GM12878 (cell line): Measurements from ENCODE around the gene CRY1. TPM values are rescaled to one million over a fixed set of nuclear protein-coding genes. Genes with fewer than 3 reads are reported as not detected.

Source experiments
- ATAC-seq: fragments of 200-7000 bp; cut with Tn5 transposase; 3 replicates; pipeline ENCODE4 v1.9.1; 2020; ENCODE audit warnings: mild to moderate bottlenecking, moderate library complexity
- BruUV-seq: library from RNA; stranded (reverse); fragments of 400-500 nt; replicated peaks from 2 replicates; lab custom pipeline; 2021; lab: Mats Ljungman, UMichigan
- CTCF ChIA-PET: fragments of 300-600 bp; sonication (Branson Sonifier 250); formaldehyde crosslinking; extraction: SDS; loops from one replicate; lab custom pipeline; 2021; ENCODE audit warnings: inconsistent platforms; lab: Yijun Ruan, JAX
- POLR2A ChIA-PET: fragments of 350-600 bp; formaldehyde crosslinking; extraction: SDS; loops from one replicate; lab custom pipeline; 2021; ENCODE audit warnings: inconsistent platforms; lab: Charles Lee
- RAD21 ChIA-PET: fragments of 300-600 bp; sonication (Branson Sonifier 250); formaldehyde crosslinking; loops from one replicate; lab custom pipeline; 2023; ENCODE audit warnings: antibody characterized with exemption; ENCODE audit not compliant: unreplicated experiment; lab: Charles Lee
- SMC1A ChIA-PET: fragments of 300-600 bp; sonication (Branson Sonifier 250); formaldehyde crosslinking; loops from one replicate; lab custom pipeline; 2023; ENCODE audit not compliant: unreplicated experiment, uncharacterized antibody; lab: Charles Lee
- DNase-seq: peaks from one replicate; pipeline ENCODE4 v3.0.0-alpha.2; 2011; ENCODE audit warnings: low read depth, low spot score
- FAIRE-seq: peaks from 3 replicates; lab custom pipeline; 2011; peaks lifted over from hg19 to GRCh38; lab: Jason Lieb, UNC
- H2AFZ ChIP-seq: 2 replicates; pipeline ENCODE4 v1.6.0; 2011; ENCODE audit warnings: low read depth, low read length, control low read depth; ENCODE audit not compliant: control insufficient read depth
- H3K27ac ChIP-seq: 2 replicates; pipeline ENCODE4 v1.5.1; 2011; ENCODE audit warnings: control low read depth; ENCODE audit not compliant: control insufficient read depth, insufficient read depth
- H3K27me3 ChIP-seq, 2 experiments: replicated peaks in 1 of 2; 2 replicates each; pipeline versions ENCODE4 v1.6.0 to v1.6.1; 2011; ENCODE audit warnings: low read length in 1 of 2; ENCODE audit not compliant: control insufficient read depth in 2 of 2, insufficient read depth in 2 of 2
- H3K36me3 ChIP-seq, 2 experiments: 2 replicates each; pipeline ENCODE4 v1.5.1; 2011; ENCODE audit warnings: low read length in 1 of 2; ENCODE audit not compliant: control insufficient read depth in 2 of 2, insufficient read depth in 2 of 2
- H3K4me1 ChIP-seq: 2 replicates; pipeline ENCODE4 v1.6.1; 2011; ENCODE audit warnings: mild to moderate bottlenecking, low read length, moderate library complexity, mixed read lengths; ENCODE audit not compliant: control insufficient read depth, insufficient read depth
- H3K4me2 ChIP-seq: 2 replicates; pipeline ENCODE4 v1.6.0; 2011; ENCODE audit warnings: control low read depth; ENCODE audit not compliant: control insufficient read depth, insufficient read depth
- H3K4me3 ChIP-seq: fragments of 200-600 bp; sonication (generic); 2 replicates; pipeline ENCODE4 v1.5.1; 2016
- H3K79me2 ChIP-seq: 2 replicates; pipeline ENCODE4 v1.6.0; 2011; ENCODE audit warnings: low read length; ENCODE audit not compliant: control insufficient read depth, insufficient read depth
- H3K9ac ChIP-seq: 2 replicates; pipeline ENCODE4 v1.8.0; 2011; ENCODE audit warnings: low read length, control low read depth, mixed read lengths; ENCODE audit not compliant: control insufficient read depth, insufficient read depth
- H3K9me3 ChIP-seq: replicated peaks from 3 replicates; pipeline ENCODE4 v1.5.1; 2011; ENCODE audit warnings: mild to moderate bottlenecking, low read length; ENCODE audit not compliant: control insufficient read depth, insufficient read depth
- H4K20me1 ChIP-seq: 2 replicates; pipeline ENCODE4 v1.6.0; 2011; ENCODE audit not compliant: control insufficient read depth, insufficient read depth
- BCL3 ChIP-seq: IDR thresholded peaks from 2 replicates; pipeline ENCODE4 v1.6.1; 2011; ENCODE audit warnings: borderline replicate concordance, low read depth, mild to moderate bottlenecking, moderate library complexity, low read length; ENCODE audit not compliant: insufficient read depth, poor library complexity, severe bottlenecking
- DPF2 ChIP-seq: fragments of 450-650 bp; IDR thresholded peaks from 2 replicates; pipeline ENCODE4 v1.6.1; 2017; ENCODE audit warnings: mild to moderate bottlenecking
- RAD21 ChIP-seq: IDR thresholded peaks from 2 replicates; pipeline ENCODE4 v1.6.1; 2011; ENCODE audit warnings: mild to moderate bottlenecking, low read depth, low read length, moderate library complexity; ENCODE audit not compliant: insufficient read depth
- SMC3 ChIP-seq: IDR thresholded peaks from 2 replicates; pipeline ENCODE4 v1.6.1; 2011; ENCODE audit warnings: low read length, improper control_type of control experiment, borderline replicate concordance
- WGBS: methylation state at CpG from one replicate; pipeline ENCODE4 v1.1.6; 2016; ENCODE audit warnings: low lambda C conversion rate; ENCODE audit not compliant: insufficient replicate concordance, insufficient coverage; ENCODE audit errors: missing lambda C conversion rate; 5-methylcytosine and 5-hydroxymethylcytosine counted together
- in situ Hi-C: fragments of 300-500 bp; cut with MboI; formaldehyde crosslinking; loops from 9 replicates; pipeline ENCODE4 v1.14.3; 2018; ENCODE audit warnings: mixed read lengths
- intact Hi-C: fragments of 100-400 bp; cut with micrococcal nuclease; formaldehyde crosslinking; loops from one replicate; pipeline ENCODE4 v1.14.2; 2022; ENCODE audit not compliant: unreplicated experiment
- polyA plus RNA-seq, 11 experiments: library from polyadenylated mRNA; depleted of rRNA in 4 of 11; unstranded in 6 of 11; stranded (reverse) in 5 of 11; fragments of >200 nt; fragmentation: Nextera tagmentation in 4 of 11; fragmentation: Illumina TruSeq in 1 of 11; extraction: Ambion mirVana in 4 of 11; extraction: Trizol in 1 of 11; gene quantifications; 1 replicate in 1 of 11; 2 replicates in 10 of 11; pipeline versions ENCODE4 v1.2.1 to v1.2.3, GENCODE V29; 2011 to 2016; ENCODE audit warnings: inconsistent platforms in 2 of 11, missing spikeins in 2 of 11, low read depth in 1 of 11
- total RNA-seq, 4 experiments: library from RNA; depleted of rRNA in 3 of 4; stranded (reverse); fragments of >200 nt in 3 of 4; fragmentation: Illumina TruSeq in 1 of 4; extraction: Trizol in 1 of 4; gene quantifications; 2 replicates each; pipeline versions ENCODE4 v1.2.1 to v1.2.3, GENCODE V29; 2013 to 2021
- TF ChIP-seq, protein P1 (sequence below), 3 experiments: IDR thresholded peaks in 2 of 3; conservative IDR thresholded peaks in 1 of 3; 2 replicates each; pipeline ENCODE4 v1.5.1; 2011; ENCODE audit warnings: low read depth in 3 of 3, low read length in 3 of 3, mild to moderate bottlenecking in 3 of 3, control low read depth in 2 of 3, moderate library complexity in 2 of 3, inconsistent platforms in 1 of 3, mixed read lengths in 1 of 3; ENCODE audit not compliant: control insufficient read depth in 2 of 3, insufficient read depth in 1 of 3; ENCODE audit errors: extremely low read depth in 1 of 3

The CRY1 gene
- total and polyA plus RNA-seq, 10 of the 15 experiments (the other 5 are each of a cell fraction or from before 2014, with no cell fraction given), result 1.6 to 10.9 (median 5.4) TPM

DNA sequence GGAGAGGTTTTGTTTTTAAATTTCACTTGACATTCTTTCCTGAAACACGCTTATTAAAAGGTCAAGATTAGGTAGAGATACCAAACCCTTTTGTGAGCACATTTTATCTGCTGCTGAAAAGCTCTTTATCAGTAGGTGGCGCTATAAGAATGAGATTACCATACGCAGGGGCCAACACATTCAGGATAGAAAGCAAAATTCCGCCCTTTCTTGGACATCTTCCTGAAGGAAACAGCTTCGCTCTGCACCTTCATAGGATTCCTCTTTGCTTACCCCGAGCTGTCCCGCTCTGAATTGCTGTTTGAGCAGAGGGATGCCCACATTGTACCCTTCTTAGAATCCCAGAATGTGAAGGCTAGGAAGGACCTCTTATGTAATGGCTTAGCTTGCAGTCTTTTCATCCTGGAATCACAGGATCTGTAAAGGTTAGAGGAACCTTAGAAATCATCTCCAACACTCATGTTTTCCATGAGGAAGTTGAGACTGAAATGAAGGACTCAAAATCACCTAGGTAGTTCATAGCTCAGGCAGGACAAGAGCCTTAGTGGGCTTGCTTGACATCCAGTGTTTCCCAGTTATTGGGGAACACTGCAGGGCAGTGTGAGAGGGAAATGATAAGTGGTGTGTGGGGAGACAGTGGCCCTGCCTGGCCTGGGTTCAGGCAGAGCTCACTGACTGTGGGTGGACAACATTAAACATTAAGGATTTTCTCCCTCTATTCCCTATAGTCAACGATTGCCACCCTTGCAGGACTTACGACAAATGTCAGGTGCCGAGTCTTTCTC, 38.7 kb upstream of the CRY1 start:
- RAD21 ChIA-PET, result interaction anchor here (0.9 to 5.0 kb wide), 11 partner anchors 21 to 480 kb away, joined by 3 to 71 read pairs (median 4); no protein-coding TSS in a partner anchor
- DNase-seq (no peak), ATAC-seq (peak; percentile 75)
- Histone ChIP-seq H3K9me3 (no peaks in the 10 kb centered on the region), H3K4me2 (no peak overlapping the region), H3K9ac (no peak overlapping the region), H3K27me3 (no peaks in the 10 kb centered on the region; a peak in 1 of 4 replicates), H3K4me3 (no peak overlapping the region), H2AFZ (no peak overlapping the region), H3K36me3 (no peaks in the 10 kb centered on the region)
- BruUV-seq, result no TSS peak
- POLR2A ChIA-PET, result interaction anchor here (0.5 to 0.7 kb wide), 2 partner anchors 11 to 336 kb away, joined by 3 read pairs; no protein-coding TSS in a partner anchor
- 22% methylated on average over 10 of the region's 10 CpGs for WGBS
- no peak for TF ChIP-seq DPF2
- TF ChIP-seq, protein P1, sequence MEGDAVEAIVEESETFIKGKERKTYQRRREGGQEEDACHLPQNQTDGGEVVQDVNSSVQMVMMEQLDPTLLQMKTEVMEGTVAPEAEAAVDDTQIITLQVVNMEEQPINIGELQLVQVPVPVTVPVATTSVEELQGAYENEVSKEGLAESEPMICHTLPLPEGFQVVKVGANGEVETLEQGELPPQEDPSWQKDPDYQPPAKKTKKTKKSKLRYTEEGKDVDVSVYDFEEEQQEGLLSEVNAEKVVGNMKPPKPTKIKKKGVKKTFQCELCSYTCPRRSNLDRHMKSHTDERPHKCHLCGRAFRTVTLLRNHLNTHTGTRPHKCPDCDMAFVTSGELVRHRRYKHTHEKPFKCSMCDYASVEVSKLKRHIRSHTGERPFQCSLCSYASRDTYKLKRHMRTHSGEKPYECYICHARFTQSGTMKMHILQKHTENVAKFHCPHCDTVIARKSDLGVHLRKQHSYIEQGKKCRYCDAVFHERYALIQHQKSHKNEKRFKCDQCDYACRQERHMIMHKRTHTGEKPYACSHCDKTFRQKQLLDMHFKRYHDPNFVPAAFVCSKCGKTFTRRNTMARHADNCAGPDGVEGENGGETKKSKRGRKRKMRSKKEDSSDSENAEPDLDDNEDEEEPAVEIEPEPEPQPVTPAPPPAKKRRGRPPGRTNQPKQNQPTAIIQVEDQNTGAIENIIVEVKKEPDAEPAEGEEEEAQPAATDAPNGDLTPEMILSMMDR (IDR thresholded peaks at IDR 0.05 in 2 of 3, conservative IDR thresholded peaks at IDR 0.05 in 1 of 3; ENCODE audit: control insufficient read depth in 2 of 3, extremely low read depth in 1 of 3, insufficient read depth in 1 of 3, low read depth in 3 of 3, low read length in 3 of 3), result peak; percentile 68 to 87 (median 81)
- peak; percentile 91 for TF ChIP-seq RAD21
- peak; percentile 78 for TF ChIP-seq SMC3
- TF ChIP-seq BCL3, result no peak
- TF ChIP-seq, all 136 proteins: peak for 3
- intact Hi-C loops (loop anchor here (1.0 kb wide), 2 partner anchors 270 to 475 kb away; no protein-coding TSS in a partner anchor), in situ Hi-C loops (loop anchor here (5.0 to 25.0 kb wide), 2 partner anchors 480 to 1280 kb away; no protein-coding TSS in a partner anchor)
- peak; percentile 84 for FAIRE-seq
- Histone ChIP-seq H3K27ac (no peak overlapping the region), H4K20me1 (no peaks in the 10 kb centered on the region), H3K4me1 (no peaks in the 10 kb centered on the region), H3K79me2 (no peaks in the 10 kb centered on the region)
- CTCF ChIA-PET, result interaction anchor here (0.6 to 9.8 kb wide), 42 partner anchors 9 to 548 kb away, joined by 3 to 219 read pairs (median 4); no protein-coding TSS in a partner anchor
- SMC1A ChIA-PET, result interaction anchor here (0.9 to 7.5 kb wide), 13 partner anchors 11 to 543 kb away, joined by 3 to 94 read pairs (median 4); no protein-coding TSS in a partner anchor
